KMS-11 (cell line): Measurements from ENCODE around the gene EEFSEC.

Experiments used
- H2AFZ ChIP-seq: fragments of 200-600 bp; sonication (generic); 2 replicates; pipeline ENCODE4 v1.6.1; 2016; ENCODE audit warnings: antibody characterized with exemption, mixed run types, low read depth
- H3K27ac ChIP-seq: fragments of 200-600 bp; sonication (generic); 2 replicates; pipeline ENCODE4 v1.6.1; 2016; ENCODE audit warnings: mild to moderate bottlenecking, mixed run types
- H3K27me3 ChIP-seq: fragments of 200-600 bp; sonication (generic); 2 replicates; pipeline ENCODE4 v1.6.1; 2017; ENCODE audit warnings: mild to moderate bottlenecking, low read depth, mixed run types, moderate library complexity; ENCODE audit not compliant: insufficient read depth
- H3K36me3 ChIP-seq: fragments of 200-600 bp; sonication (generic); 2 replicates; pipeline ENCODE4 v1.6.1; 2017; ENCODE audit warnings: mild to moderate bottlenecking, mixed run types; ENCODE audit not compliant: insufficient read depth
- H3K4me1 ChIP-seq: fragments of 200-600 bp; sonication (generic); 2 replicates; pipeline ENCODE4 v1.6.1; 2016; ENCODE audit warnings: mild to moderate bottlenecking, low read depth, mixed run types; ENCODE audit not compliant: poor library complexity, severe bottlenecking
- H3K4me2 ChIP-seq: fragments of 200-600 bp; sonication (generic); 2 replicates; pipeline ENCODE4 v1.7.0; 2016; ENCODE audit warnings: mild to moderate bottlenecking, mixed run types
- H3K4me3 ChIP-seq: fragments of 200-600 bp; sonication (generic); IDR thresholded peaks from 2 replicates; pipeline ENCODE4 v1.6.1; 2017; ENCODE audit warnings: low read depth, low read length, mixed read lengths; ENCODE audit not compliant: insufficient read depth
- H3K79me2 ChIP-seq: fragments of 200-600 bp; sonication (generic); 2 replicates; pipeline ENCODE4 v1.6.1; 2016; ENCODE audit warnings: low read depth, mixed run types; ENCODE audit not compliant: insufficient read depth
- H3K9ac ChIP-seq: fragments of 200-600 bp; sonication (generic); 2 replicates; pipeline ENCODE4 v1.6.1; 2016; ENCODE audit warnings: mild to moderate bottlenecking, mixed run types
- H4K20me1 ChIP-seq: fragments of 200-600 bp; sonication (generic); 2 replicates; pipeline ENCODE4 v1.6.1; 2016; ENCODE audit warnings: mild to moderate bottlenecking, mixed run types; ENCODE audit not compliant: insufficient read depth
- CTCF ChIP-seq: fragments of 200-600 bp; sonication (generic); conservative IDR thresholded peaks from 2 replicates; pipeline ENCODE4 v1.6.1; 2017; ENCODE audit warnings: low read depth, mild to moderate bottlenecking, antibody characterized with exemption, low read length, moderate library complexity, mixed read lengths

Gene EEFSEC

GRCh38 chr3:128193168-128193567 lies 39.9 kb downstream of the EEFSEC start:
- Histone ChIP-seq H4K20me1 (no peaks in the 10 kb centered on the region), H3K4me3 (no peak overlapping the region), H3K4me2 (no peak overlapping the region), H3K4me1 (no peaks in the 10 kb centered on the region), H3K36me3 (no peaks in the 10 kb centered on the region), H3K9ac (no peak overlapping the region), H3K79me2 (no peaks in the 10 kb centered on the region), H3K27me3 (no peaks in the 10 kb centered on the region), H2AFZ (no peak overlapping the region), H3K27ac (no peak overlapping the region)
- TF ChIP-seq CTCF = no peak

GRCh38 chr3:128194843-128195242 lies 41.6 kb downstream of the EEFSEC start:
- Histone ChIP-seq H3K79me2 (no peaks in the 10 kb centered on the region), H3K27me3 (no peaks in the 10 kb centered on the region), H3K4me1 (no peaks in the 10 kb centered on the region), H3K9ac (no peak overlapping the region), H3K4me3 (no peak overlapping the region), H3K4me2 (no peak overlapping the region), H2AFZ (no peak overlapping the region), H3K27ac (no peak overlapping the region), H3K36me3 (no peaks in the 10 kb centered on the region), H4K20me1 (no peaks in the 10 kb centered on the region)
- no peak for TF ChIP-seq CTCF

DNA sequence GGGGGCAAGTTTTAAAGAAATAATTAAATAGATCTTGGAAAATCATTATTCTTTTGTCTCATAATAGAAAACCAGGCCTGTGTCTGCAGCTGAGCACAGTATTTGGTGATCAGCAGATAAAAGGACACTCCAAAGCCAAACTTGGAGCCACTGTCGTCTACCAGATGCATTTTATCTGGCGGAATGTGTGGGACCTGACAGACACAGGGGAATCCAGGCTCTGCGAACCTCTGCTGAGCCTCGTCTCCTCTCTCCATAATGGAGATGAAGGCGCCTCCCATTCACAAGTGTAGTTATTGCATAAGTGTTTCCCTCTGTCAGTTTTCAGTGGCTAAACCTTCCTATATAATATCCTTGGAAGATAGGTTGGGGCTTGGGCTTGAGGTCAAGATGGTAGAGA lies 42.1 kb downstream of the EEFSEC start:
- Histone ChIP-seq H3K4me1 (no peaks in the 10 kb centered on the region), H3K4me3 (no peak overlapping the region), H3K4me2 (no peak overlapping the region), H3K9ac (no peak overlapping the region), H2AFZ (no peak overlapping the region), H3K27ac (no peak overlapping the region), H4K20me1 (no peaks in the 10 kb centered on the region), H3K36me3 (no peaks in the 10 kb centered on the region), H3K79me2 (no peaks in the 10 kb centered on the region), H3K27me3 (no peaks in the 10 kb centered on the region)
- TF ChIP-seq CTCF = no peak

GRCh38 chr3:128195802-128196201 lies 42.5 kb downstream of the EEFSEC start:
- no peaks in the 10 kb centered on the region for H3K27me3 ChIP-seq
- no peak overlapping the region for H3K4me3 ChIP-seq
- H3K36me3 ChIP-seq = no peaks in the 10 kb centered on the region
- no peaks in the 10 kb centered on the region for H3K79me2 ChIP-seq
- TF ChIP-seq CTCF = no peak
- no peaks in the 10 kb centered on the region for H4K20me1 ChIP-seq
- H3K4me1 ChIP-seq = no peaks in the 10 kb centered on the region
- H3K9ac ChIP-seq = no peak overlapping the region
- H3K4me2 ChIP-seq = no peak overlapping the region
- no peak overlapping the region for H2AFZ ChIP-seq
- no peak overlapping the region for H3K27ac ChIP-seq

- H3K4me2 ChIP-seq = no peak overlapping the region
- H3K36me3 ChIP-seq = no peaks in the 10 kb centered on the region
- H3K9ac ChIP-seq = no peak overlapping the region
- H3K4me1 ChIP-seq = no peaks in the 10 kb centered on the region
- no peaks in the 10 kb centered on the region for H4K20me1 ChIP-seq
- no peaks in the 10 kb centered on the region for H3K27me3 ChIP-seq
- no peaks in the 10 kb centered on the region for H3K79me2 ChIP-seq
- no peak overlapping the region for H3K4me3 ChIP-seq
- H2AFZ ChIP-seq = no peak overlapping the region
- H3K27ac ChIP-seq = no peak overlapping the region
- TF ChIP-seq CTCF = no peak
These were observed 43.4 kb downstream of the EEFSEC start for GRCh38 chr3:128196647-128197046.
